NCI-H1092 (cell line): Measurements from ENCODE around the gene MAN2A2.
"Not testable (repeated sequence)": the region's sequence is repeated elsewhere in the genome, so short reads cannot be mapped to it uniquely, and the experiment has no call there.

Experiments used
- DNase-seq: peaks from one replicate; lab custom pipeline; 2025; lab: John Stamatoyannopoulos, UW

Gene MAN2A2

DNA sequence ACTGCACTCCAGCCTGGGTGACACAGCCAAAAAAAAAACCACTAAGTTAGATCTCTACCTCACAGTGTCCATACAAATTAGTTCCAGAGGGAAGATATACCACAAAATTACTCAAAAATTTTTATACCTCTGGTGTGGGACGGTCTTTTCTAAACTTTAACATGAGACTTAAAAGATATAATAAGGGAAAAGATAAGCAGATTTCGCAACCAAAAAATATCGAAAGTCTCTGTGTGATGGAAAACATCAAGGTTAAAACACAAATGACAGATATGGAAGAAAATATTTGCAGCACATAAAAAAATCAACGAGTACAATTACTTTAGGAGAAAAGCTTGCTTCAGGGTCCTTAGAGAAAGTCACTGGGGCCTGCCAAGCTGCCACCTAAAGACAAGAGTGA, 18.8 kb downstream of the MAN2A2 start:
- no peak for DNase-seq

GRCh38 chr15:90922712-90923322, 19.7 kb downstream of the MAN2A2 start:
- not testable (repeated sequence) for DNase-seq

DNA sequence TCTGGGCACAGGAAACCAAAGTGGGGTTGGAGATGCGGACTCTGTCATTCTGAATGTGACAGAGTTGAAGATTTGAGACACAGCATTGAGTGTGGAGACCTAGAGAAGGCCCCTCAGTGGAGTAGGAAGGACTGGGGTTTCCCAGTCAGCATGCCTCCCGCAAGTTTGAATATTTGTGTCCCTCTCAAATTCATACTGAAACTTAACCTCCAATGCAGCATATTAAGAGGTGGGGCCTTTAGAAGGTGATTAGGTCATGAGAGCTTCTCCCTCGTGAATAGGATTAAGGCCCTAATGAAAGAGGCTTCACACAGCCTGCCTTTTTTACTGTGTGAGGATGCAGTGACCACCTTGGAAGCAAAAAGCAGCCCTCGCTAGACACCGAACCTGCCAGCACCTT, 21.3 kb downstream of the MAN2A2 start:
- DNase-seq, result no peak

GRCh38 chr15:90926766-90927165, 23.7 kb downstream of the MAN2A2 start:
- DNase-seq, result not testable (repeated sequence)

DNA sequence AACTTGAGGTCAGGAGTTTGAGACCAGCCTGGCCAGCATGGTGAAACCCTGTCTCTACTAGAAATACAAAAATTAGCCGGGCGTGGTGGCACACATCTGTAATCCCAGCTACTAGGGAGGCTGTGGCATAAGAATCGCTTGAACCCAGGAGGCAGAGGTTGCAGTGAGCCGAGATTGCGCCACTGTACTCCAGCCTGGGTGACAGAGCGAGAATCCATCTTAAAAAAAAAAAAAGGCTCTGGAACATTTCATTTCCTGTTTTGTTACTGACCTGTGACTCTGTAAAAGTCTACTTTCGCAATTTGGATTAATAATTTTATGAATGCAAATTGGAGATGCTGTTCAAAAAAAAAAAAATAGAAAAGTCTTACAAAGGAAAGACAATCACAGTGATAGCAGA, 25.0 kb downstream of the MAN2A2 start:
- not testable (repeated sequence) for DNase-seq

DNA sequence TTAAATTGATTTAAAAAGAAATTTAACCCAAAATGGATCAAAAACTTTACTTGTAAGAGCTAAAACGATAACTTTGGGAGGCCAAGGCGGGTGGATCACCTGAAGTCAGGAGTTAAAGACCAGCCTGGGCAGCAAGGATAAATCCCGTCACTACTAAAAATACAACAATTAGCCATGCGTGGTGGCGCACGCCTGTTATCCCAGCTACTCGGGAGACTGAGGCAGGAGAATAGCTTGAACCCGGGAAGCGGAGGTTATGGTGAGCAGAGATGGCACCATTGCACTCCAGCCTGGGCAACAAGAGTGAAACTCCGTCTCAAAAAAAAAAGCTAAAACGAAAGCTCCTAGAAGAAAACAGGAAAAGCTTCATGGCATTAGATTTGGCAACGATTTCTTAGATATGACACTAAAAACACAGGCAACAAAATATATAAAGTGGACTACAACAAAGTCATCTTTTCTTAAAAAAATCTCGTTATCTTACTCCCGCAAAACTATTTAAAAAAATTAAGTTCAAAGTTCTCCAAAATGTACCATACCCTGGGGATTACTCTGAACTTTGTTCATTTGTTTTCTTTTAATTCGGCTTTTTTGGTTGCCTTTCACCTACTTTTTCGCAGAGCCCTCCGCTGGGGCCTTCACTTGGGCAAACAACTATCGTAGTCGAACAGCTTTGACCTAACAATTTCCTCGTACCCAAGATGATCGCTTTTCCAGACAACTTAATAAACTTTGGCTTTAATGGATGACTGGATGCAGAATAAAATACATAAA, 26.3 kb downstream of the MAN2A2 start:
- no peak for DNase-seq

- no peak for DNase-seq
Observed at GRCh38 chr15:90930861-90931574, 27.9 kb downstream of the MAN2A2 start.

DNA sequence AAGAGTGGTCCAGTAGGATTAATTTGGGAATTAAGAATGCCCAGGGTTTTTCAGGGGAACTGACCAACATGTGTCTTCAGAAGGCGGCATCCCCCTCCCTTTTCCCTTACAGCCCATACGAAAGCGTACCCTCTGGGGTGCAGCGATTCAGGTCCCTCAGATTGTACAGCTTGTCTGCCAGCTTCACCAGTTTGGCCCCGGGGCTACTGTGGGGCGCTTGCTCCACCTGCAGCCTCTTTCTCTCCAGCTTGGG, 28.4 kb downstream of the MAN2A2 start:
- DNase-seq, result no peak

- DNase-seq, result peak; percentile 56
Observed at GRCh38 chr15:90931828-90932659, 28.9 kb downstream of the MAN2A2 start, which contains the start of gene HDDC3. Gene HDDC3, minus strand, starts transcription at chr15:90932549. Its CDS starts 9 bp downstream, at chr15:90932540.

DNA sequence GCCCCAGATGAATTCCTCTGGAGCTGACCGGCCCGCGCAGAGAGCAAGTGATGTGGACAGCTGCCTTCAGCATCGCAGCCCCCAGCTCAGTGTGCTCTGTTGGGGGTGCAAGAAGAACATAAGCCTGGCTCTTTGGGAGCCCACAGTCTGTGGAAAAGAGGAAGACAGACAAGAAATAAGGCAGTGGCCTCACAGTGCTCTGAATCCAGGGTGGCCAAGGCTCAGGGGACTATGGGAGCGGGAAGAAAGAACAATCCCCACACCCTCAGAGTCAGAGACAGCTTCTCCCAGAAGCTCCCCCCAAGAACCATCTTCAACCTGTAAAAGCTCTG, 29.5 kb downstream of the MAN2A2 start:
- no peak for DNase-seq

- DNase-seq, result no peak
Observed at GRCh38 chr15:90933301-90933700, 30.2 kb downstream of the MAN2A2 start.

DNA sequence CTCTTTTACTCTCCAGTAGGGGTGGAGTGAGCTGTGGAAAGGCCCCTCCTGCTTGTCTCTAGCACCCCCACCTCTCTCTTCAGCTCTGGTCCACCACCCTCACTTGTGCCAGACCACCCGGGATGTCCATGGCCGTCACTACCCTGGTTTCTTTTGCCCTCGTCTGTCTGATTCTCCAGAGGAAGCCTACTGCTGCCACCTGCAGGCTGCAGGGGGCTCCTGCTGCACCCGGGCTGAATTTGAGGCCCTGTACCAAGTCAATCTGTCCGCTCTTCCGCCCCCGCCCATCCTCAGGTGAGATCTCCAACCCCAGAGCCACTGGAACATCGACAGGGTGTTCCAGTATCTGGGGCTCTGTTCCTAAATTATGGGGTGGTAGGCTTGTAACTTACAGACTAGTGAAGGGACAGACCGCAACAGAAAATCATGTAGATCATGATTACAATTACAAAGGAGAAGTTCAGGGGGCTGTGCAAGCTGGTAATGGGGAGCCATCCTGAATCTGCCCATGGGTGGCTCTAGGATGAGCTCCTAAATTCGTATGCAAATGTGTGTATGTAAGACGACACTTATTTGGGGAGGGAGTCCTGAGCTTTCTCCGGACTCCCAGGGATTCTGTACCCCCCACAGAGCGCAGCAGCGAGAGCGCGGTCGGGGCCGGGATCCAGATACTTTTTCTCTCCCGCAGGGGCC, 31.3 kb downstream of the MAN2A2 start:
- DNase-seq, result peak; percentile 62

DNA sequence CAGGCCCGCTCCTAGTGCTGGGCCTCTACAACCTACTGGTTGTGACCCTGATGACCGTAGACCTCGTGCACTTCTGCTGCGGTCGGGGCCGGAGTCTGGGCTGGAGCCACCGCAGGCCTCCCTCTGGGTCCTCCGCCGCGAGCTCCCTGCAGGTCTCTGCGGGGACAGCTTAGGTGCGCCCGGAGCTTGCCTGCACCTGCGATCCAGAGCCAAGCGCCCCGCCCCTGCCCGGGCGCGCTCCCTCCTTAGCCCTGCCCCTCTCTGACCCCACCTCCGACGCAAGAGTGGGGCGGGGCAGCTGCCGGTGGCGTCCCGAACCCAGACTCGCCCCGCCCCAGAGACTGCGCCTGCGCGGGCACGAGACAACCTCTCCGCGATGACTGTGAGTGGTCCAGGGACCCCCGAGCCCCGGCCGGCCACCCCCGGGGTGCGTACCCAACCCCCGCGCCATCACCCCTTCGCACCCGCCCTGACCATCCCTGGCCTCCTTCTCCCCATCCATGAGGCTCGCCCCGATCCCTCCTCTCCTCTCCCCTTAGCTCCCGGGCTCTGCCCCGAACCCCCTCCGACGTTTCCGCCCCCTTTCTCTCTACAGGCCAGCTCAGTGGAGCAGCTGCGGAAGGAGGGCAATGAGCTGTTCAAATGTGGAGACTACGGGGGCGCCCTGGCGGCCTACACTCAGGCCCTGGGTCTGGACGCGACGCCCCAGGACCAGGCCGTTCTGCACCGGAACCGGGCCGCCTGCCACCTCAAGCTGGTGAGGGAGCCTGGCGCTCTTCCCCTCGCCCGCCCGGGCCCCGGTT, 32.0 kb downstream of the MAN2A2 start, which contains the start of gene UNC45A:
UNC45A (plus strand) TSS at position 337 of the 803 bp plus-strand sequence; CDS start at position 377, 40 bp downstream.
- peak; percentile 67 for DNase-seq

- DNase-seq, result no peak
Observed at GRCh38 chr15:90936823-90937222, 33.7 kb downstream of the MAN2A2 start.

DNA sequence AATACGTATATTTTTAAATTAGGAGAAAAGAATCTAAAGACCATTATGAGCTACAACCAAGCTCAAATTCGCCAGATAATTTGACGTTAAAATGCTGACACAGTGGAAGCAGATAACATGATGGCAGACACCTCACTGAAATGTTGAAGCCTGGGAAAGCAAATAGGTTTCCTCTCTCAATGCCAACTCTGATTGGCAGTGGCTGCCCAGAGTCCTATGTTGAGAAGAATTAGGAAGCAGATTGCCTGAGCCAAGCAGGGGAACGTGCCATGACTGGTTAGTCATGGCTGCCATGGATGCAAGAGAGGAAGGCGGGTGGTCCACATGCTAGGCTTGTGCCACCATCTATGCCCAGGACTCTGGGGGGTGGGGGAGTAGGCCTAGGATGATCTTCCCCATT, 35.2 kb downstream of the MAN2A2 start:
- no peak for DNase-seq

DNA sequence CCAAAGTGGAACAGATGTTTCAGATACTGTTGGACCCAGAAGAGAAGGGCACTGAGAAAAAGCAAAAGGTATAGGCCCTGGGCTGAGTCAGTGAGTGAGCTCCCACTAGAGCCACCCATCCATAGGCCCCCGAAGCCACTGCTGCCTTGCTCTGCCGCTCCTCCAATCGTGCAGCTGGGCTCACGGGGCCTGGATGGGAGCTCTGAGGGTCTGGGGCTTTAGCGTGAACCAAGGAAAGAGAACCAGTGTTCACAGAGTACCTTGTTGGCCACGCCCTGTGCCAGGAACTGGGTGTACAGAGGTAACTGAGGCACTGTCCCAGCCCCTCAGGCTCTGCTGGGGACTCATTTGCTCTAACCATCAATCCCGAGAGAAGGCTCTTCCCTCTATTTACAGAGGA, 36.7 kb downstream of the MAN2A2 start:
- DNase-seq, result no peak

DNA sequence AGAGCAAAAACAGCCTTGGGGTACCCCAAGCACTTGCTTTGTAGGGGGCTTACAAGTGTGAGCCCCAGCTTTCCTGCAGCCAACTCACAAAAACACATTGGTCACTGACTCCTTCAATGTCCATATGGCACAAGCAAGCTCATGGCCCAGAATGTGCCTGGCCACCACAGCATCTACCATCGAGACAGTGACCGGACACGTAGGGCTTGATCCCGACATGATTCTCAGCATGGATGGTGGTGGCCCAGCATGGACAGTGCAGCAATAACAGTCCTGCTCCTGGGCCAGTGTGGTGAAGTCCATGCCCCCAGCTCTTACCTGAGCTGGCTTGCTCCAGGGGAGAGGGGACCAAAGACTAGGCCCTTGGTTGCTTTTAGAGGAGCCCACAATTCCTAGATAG, 37.9 kb downstream of the MAN2A2 start:
- DNase-seq, result no peak

GRCh38 chr15:90942354-90943120, 39.4 kb downstream of the MAN2A2 start:
- DNase-seq, result no peak

DNA sequence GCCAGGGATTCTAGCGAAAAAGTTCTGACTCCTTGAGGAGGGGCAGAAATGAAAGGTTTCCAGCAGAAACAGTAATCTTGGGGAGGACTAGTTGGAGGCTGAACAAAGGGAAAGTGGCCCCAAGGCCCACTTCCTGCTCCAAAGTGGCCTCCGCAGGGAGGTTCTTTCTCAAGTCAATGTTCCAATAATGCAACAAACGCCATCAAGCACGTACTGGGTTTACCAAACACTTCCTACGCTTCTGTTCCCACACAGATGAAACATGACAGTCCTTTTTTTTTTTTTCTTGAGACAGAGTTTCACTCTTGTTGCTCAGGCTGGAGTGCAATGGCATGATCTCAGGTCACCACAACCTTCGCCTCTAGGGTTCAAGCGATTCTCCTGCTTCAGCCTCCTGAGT, 42.0 kb downstream of the MAN2A2 start:
- no peak for DNase-seq

GRCh38 chr15:90946538-90946937, 43.4 kb downstream of the MAN2A2 start:
- no peak for DNase-seq
